HS-5 (cell line): ENCODE measurements around the gene C1orf105.
"Not testable (repeated sequence)": the region's sequence is repeated elsewhere in the genome, so short reads cannot be mapped to it uniquely, and the experiment has no call there.

ENCODE experiments used
- DNase-seq: peaks from one replicate; pipeline ENCODE4 v3.0.0-alpha.2; 2012; ENCODE audit warnings: low read depth

The C1orf105 gene

DNA sequence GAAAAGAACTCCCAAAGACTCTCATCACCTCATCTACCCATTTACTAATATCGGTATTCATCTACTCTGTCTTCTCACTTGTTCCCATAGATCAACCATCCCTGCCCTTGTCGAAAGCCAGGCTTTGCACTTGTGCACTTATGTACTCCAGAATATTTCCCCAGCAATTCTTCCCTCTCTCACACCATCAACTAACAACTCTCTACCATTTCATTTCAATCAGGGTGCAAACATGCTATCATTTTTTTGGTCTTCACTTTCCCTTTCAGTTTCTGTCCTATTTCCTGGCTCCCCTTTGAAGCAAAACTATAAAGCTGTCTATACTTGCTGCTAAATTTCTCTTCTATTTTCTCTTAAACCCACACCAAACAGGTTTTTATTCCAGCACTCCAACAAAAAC, 6.7 kb downstream of the C1orf105 start:
- no peak for DNase-seq

GRCh38 chr1:172429331-172430127, 9.0 kb downstream of the C1orf105 start:
- no peak for DNase-seq

- DNase-seq: no peak
Measured at GRCh38 chr1:172430128-172430454, 9.6 kb downstream of the C1orf105 start.

GRCh38 chr1:172431204-172431603, 10.7 kb downstream of the C1orf105 start:
- no peak for DNase-seq

GRCh38 chr1:172431721-172432192, 11.3 kb downstream of the C1orf105 start:
- DNase-seq: no peak

DNA sequence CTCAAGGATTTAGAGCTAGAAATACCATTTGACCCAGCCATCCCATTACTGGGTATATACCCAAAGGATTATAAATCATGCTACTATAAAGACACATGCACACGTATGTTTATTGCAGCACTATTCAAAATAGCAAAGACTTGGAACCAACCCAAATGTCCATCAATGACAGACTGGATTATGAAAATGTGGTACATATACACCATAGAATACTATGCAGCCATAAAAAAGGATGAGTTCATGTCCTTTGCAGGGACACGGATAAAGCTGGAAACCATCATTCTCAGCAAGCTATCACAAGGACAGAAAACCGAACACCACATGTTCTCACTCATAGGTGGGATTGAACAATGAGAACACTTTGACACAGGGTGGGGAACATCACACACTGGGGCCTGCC, 16.7 kb downstream of the C1orf105 start:
- DNase-seq: not testable (repeated sequence)

- DNase-seq: no peak
Measured at GRCh38 chr1:172442404-172442803, 21.9 kb downstream of the C1orf105 start.

DNA sequence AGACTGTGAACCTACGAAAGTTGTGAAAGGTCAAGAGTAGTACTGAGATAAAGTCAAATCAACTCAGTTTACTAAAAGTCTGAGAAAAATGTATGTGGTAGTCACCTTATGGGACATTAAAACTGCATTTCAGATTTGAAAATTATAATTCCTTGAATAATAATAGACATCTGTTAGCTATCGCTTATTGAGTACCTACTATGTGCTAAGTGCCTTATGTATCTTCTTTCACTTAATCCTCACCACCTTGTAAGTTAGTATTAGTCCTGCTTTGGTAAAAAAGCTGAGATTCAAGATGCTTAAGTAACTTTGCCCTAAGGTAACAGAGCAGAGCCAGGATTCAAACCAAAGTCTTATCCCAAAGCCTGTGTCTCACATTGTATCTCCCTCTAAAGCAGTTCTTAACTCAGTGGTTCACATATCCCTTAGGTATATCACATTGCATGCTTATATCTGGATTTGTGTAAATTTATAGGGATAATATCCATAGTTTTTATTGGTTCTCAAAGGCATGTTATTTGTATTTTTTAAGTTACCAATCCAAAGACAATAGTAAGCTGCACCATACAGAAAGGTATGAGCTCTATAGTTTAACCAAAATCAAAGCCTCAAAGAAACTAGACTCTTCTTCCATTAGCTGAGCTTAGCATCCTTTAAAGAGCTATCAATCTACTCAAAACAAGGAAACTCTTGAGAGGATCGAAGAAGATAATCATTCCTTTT, 22.5 kb downstream of the C1orf105 start:
- DNase-seq: no peak

- DNase-seq: peak; percentile 53
Measured at GRCh38 chr1:172443666-172444453, 23.4 kb downstream of the C1orf105 start, which contains the start of gene PIGC. PIGC (minus strand) TSS chr1:172444069; CDS start chr1:172442622, 1,447 bp downstream.

DNA sequence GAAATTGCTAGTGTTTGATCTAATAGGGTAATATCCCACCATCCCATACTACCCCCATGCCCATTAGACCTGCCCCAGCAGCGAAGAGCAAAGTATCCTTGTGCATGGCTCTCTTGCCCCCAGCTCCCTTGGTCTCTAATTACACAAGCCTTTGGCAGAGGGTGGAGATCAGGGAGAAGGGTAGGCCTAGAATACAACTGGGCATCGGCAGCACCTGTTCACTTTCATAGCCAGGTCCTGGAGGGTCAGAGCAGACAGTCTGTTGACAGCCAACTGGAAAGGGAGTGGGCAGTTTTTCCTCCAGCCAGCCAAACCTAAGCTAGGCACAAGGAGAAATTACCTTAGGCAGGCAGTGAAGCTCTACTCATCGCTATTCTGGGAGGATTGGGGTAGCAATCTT, 26.1 kb downstream of the C1orf105 start:
- no peak for DNase-seq

DNA sequence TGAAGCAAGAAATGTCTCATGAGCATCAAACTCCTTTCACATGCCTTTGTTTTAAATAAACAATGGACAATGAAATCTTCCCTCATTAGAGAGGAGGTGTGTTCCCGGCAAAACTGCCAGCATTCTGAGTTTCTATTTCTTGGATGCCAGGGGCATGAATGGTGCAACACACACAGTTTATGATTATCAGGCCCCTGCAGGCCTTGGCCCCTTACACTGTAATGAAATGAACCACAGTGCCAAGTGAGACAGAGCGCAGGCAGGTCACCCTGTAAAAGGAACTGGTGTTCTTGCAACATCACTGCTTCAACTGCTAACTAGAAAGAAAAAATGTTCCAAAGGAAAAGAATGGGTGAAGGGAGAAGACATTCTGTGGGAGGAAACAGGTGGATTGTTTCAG, 27.2 kb downstream of the C1orf105 start:
- no peak for DNase-seq

DNA sequence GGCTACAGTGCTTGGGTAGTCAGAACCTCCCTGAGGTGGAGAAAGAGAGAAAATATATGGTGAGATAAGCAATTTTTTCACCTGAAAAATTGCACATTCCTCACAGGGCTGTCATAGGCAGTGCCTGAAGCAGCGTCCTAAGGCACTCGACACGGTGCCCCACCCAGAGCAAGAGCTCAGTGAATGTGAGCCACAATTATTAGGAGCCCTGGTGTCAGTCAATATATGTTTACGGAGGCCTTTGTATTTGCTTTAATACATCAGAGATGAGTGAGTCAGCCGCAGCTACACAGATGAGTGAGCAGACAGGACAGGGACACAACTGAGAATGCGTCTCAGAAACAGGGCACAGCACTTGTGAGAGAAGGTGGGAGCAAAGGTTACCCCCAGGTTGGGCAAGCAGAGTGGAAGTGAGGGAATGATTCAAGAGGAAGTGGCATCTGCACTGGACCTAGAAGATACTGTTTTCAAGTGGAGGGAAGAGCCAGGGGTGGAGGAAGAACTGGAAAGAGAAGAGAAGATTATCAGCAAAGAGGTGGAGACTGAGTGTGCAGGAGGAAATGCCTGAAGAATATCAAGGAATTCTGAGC, 28.6 kb downstream of the C1orf105 start:
- DNase-seq: no peak

- DNase-seq: no peak
Measured at GRCh38 chr1:172449585-172450523, 29.4 kb downstream of the C1orf105 start.

- no peak for DNase-seq
Measured at GRCh38 chr1:172450524-172450885, 30.0 kb downstream of the C1orf105 start.

DNA sequence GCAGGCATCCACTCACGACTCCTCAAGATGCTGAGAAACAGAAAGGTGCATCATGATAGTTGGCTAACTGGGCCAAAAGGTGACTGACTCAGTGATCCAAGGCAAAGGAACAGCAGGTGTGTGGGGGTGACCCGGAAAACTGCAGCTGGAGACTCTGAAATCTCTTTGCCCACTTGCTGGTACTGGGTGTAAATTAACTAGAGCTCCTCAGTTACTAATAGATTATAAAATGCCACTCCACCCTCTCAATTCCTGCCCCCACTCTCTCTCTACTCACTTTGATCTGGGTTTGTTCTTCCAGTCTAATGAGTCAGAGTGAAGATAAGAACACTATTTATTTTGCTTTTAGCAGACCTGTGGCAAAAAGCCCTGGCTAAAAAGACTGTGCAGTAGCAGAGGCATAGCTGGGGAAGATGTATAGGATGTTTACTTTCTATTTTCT, 30.5 kb downstream of the C1orf105 start:
- no peak for DNase-seq

- no peak for DNase-seq
Measured at GRCh38 chr1:172452536-172453152, 32.2 kb downstream of the C1orf105 start.

- no peak for DNase-seq
Measured at GRCh38 chr1:172453153-172453545, 32.7 kb downstream of the C1orf105 start.

DNA sequence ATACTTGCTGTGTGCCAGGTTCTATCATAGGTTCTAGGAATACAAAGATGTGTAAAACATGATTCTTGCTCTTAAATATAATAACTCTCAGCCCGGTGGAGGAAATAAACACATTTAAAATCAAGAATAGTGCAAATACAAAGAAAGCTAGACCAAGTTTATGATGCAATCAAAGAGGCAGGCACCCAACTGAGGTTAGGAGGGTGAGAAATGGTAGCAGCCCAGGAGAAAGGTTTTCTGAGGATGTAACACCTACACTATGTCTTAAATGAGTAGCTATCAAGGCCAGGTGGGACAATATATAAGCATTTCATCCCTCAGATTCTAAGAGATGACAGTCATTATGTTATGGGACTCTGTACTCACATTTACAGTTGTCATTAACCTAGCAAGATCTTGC, 33.1 kb downstream of the C1orf105 start:
- no peak for DNase-seq

- no peak for DNase-seq
Measured at GRCh38 chr1:172455451-172455850, 35.0 kb downstream of the C1orf105 start.

DNA sequence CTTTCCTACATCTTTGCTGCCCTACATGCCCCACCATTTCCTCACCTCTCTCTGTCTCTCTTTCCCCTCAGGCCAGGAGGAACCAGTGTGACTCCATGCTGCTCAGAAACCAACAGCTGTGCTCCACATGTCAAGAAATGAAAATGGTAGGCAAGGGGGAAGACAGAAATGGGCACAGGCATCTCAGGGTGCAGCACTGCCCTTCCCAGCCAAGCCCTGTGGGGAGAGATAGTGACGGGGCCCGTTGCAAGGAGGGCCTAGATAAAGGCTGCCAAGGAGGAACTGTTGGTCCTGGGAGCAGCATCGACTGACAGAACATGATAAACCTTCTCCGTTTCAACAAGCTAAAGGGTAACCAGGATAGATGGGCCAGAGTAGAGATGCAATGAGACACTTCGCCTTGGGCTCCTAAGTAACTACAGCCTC, 35.9 kb downstream of the C1orf105 start:
- no peak for DNase-seq
